HFF-Myc (cell line): ENCODE data around the gene CLIC5.

Experiments used
- DNase-seq: peaks from one replicate; pipeline ENCODE4 v3.0.0-alpha.2; 2011; ENCODE audit warnings: low read depth; ENCODE audit errors: extremely low read depth
- H3K4me3 ChIP-seq: replicated peaks from 2 replicates; pipeline ENCODE4 v1.5.1; 2011; ENCODE audit warnings: low read depth, mild to moderate bottlenecking, control low read depth, low read length
- TF ChIP-seq, protein P1 (sequence below): IDR thresholded peaks from 2 replicates; pipeline ENCODE4 v1.5.1; 2012; ENCODE audit warnings: mild to moderate bottlenecking, low read depth, low read length, control low read depth; ENCODE audit errors: missing control alignments

The CLIC5 gene

DNA sequence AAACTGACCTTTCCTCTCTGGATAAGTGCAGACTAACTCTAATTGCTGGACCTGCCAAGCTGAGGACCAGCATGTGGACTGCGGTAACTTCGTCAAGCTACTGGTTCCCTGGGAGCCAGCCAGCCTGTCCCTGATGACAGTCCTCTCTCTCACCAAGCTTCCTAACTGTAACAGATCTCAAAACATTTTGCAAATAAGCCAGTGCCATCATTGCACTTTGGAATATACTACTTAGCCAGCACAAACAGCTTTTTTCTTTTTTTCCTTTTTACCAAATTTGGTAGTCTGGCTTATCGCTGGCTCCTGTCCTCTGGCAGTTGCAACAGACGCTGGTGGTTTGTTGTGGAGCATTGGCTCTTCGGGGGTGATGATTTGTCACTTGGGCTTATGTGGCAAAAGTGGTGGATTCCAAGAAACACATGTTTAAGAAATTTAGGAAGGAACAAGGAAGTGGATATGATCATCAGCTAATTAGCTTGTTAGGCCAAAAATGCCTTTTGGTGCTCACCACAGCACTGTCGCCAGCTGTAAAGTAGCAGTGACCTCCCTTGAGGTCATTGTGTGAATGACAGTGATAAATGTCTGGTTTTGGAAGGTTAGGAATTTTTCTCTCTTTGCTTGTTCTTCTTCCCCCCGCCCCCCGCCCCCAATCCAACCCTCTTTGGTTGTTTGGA, 171.7 kb downstream of the CLIC5 start:
- TF ChIP-seq, protein P1, sequence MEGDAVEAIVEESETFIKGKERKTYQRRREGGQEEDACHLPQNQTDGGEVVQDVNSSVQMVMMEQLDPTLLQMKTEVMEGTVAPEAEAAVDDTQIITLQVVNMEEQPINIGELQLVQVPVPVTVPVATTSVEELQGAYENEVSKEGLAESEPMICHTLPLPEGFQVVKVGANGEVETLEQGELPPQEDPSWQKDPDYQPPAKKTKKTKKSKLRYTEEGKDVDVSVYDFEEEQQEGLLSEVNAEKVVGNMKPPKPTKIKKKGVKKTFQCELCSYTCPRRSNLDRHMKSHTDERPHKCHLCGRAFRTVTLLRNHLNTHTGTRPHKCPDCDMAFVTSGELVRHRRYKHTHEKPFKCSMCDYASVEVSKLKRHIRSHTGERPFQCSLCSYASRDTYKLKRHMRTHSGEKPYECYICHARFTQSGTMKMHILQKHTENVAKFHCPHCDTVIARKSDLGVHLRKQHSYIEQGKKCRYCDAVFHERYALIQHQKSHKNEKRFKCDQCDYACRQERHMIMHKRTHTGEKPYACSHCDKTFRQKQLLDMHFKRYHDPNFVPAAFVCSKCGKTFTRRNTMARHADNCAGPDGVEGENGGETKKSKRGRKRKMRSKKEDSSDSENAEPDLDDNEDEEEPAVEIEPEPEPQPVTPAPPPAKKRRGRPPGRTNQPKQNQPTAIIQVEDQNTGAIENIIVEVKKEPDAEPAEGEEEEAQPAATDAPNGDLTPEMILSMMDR, result no peak
- H3K4me3 ChIP-seq, result no peak overlapping the region
- no peak for DNase-seq

DNA sequence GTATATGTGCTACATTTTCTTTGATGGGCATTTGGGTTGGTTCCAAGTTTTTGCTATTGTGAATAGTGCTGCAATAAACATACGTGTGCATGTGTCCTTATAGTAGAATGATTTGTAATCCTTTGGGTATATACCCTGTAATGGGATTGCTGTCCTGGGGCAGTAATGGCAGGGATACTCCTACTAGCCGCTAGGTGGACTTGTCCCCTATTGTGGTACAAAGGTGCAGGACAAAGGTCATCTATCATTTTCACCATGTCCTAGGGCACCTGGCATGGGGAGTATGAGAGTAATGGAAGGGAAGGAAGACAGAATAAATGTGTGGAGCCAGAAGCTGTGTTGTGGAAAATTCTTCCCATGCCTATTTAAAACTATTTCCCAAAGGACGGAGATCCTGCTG, 174.6 kb downstream of the CLIC5 start:
- TF ChIP-seq, protein P1, result no peak
- DNase-seq, result no peak
- no peak overlapping the region for H3K4me3 ChIP-seq

DNA sequence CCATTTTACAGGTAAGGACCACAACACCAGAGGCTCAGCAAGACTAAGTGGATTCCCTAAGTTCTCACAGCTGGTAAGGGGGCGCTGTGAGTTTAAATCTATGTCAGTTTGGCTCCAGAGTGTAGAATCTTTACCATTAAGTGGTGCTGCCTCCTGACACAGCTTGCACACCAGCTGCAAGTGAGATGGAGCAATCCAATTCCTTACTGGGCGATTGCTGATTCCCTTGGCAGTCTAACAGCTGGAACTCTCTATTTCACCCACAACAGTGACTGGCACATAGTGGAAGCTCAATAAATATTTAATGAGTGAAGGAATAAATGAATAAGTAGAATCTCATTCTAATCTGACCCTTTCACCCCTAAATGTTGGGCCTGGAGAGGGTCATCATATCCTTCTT, 176.7 kb downstream of the CLIC5 start:
- no peak for DNase-seq
- TF ChIP-seq, protein P1, result no peak
- no peak overlapping the region for H3K4me3 ChIP-seq

DNA sequence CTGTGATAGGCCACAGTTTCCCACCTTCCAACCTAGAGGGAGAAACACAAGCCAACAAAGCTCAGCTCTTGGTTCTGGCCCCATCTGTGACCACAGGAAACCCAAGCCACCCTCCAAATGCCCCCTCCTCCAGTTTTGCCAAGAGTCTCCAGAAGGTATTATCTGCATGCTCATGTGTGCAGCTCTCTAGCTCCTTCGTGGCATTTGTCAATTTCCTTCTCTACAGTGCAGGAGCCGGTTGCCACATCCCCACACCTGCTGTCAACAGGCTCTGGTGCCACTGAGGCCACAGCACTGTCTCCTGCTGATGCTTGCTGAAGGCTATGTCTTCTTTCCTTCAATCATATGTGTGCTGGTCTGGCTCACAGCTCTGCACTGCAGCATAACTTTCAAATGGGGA, 177.2 kb downstream of the CLIC5 start:
- TF ChIP-seq, protein P1, result no peak
- DNase-seq, result no peak
- no peak overlapping the region for H3K4me3 ChIP-seq

DNA sequence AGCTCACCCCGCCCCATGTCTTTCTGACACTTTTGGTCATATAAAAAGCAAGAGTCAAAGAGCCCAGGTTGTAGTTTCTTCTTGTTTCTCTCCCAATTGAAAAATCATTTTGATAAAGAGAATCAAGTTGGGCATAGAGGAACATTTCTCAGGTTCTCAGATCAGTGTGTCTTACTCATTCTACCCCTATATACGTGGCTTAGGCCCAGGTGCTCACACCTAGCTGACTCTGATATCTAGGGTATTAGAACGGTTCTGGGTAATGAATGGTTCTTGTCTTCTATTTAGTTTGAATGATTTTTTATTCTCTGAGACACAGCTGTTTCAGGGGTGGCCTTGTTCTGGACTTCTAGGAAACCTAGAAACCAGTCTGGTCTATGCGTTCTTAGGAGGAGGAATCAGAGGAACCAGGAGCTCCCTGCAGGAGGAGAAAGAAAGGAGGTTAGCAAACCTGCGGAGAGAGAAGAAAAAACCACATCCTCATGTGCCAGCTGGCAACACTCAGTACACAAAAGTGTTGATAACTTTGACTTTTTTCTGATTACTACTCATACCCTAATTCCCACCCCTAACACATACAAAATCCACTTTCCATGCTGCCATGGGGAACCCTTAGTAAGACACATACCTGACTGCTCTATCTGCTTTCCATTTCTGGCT, 178.0 kb downstream of the CLIC5 start:
- TF ChIP-seq, protein P1, result no peak
- no peak overlapping the region for H3K4me3 ChIP-seq
- DNase-seq, result no peak

DNA sequence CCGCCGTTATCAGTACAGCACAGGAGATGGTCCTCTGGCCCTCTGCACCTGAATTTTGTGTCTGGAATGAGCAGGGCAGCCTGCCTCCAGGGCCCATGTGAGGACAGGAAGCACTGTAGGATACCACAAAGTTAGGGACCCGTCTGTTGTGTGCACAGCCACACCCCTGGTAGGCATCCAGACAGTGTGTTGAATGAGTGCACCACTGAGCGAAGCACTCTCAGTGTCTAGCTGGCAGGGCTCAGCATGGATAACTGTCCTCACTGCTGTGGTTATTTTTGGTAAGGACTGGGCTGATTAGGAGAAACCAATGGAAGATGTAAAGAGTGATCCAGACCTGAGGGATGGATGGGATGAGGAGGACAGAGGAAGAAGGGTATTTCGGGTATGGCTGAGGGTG, 178.7 kb downstream of the CLIC5 start:
- TF ChIP-seq, protein P1, result no peak
- DNase-seq, result no peak
- H3K4me3 ChIP-seq, result no peak overlapping the region
